Osteocyte (in vitro differentiated cells): Measurements from ENCODE around the gene AFAP1. TPM values are rescaled to one million over a fixed set of nuclear protein-coding genes. Genes with fewer than 3 reads are reported as not detected.
A peak's percentile ranks its signal among the peaks of the same experiment; 100 is the strongest.

Experiments used
- DNase-seq: peaks from one replicate; pipeline ENCODE4 v3.0.0; 2021; ENCODE audit warnings: mixed read lengths; ENCODE audit not compliant: unreplicated experiment; ENCODE audit errors: extremely low spot score
- H3K27ac Mint-ChIP-seq: one replicate; pipeline ENCODE4 v1.8.0; 2021; ENCODE audit warnings: mild to moderate bottlenecking, mixed read lengths; ENCODE audit not compliant: unreplicated experiment
- H3K27me3 Mint-ChIP-seq: one replicate; pipeline ENCODE4 v1.8.0; 2021; ENCODE audit warnings: mixed read lengths; ENCODE audit not compliant: unreplicated experiment
- H3K36me3 Mint-ChIP-seq: one replicate; pipeline ENCODE4 v1.8.0; 2021; ENCODE audit warnings: mixed read lengths; ENCODE audit not compliant: unreplicated experiment
- H3K4me1 Mint-ChIP-seq: one replicate; pipeline ENCODE4 v1.8.0; 2021; ENCODE audit warnings: mixed read lengths; ENCODE audit not compliant: unreplicated experiment
- H3K4me3 Mint-ChIP-seq: one replicate; pipeline ENCODE4 v1.8.0; 2021; ENCODE audit warnings: mild to moderate bottlenecking, moderate library complexity, mixed read lengths; ENCODE audit not compliant: unreplicated experiment
- H3K9me3 Mint-ChIP-seq: one replicate; pipeline ENCODE4 v1.8.0; 2021; ENCODE audit warnings: mixed read lengths; ENCODE audit not compliant: unreplicated experiment
- total RNA-seq: library from RNA; stranded (reverse); gene quantifications from 2 replicates; pipeline ENCODE4 v1.2.1, GENCODE V29; 2021
- TF ChIP-seq, protein P1 (sequence below): fragments of 200-600 bp; sonication (generic); IDR thresholded peaks from 2 replicates; pipeline ENCODE4 v1.5.0; 2021; ENCODE audit warnings: antibody characterized with exemption, mild to moderate bottlenecking, moderate library complexity

The AFAP1 gene
- total RNA-seq, 1 donor from 2014 or later: 66.9 TPM

DNA sequence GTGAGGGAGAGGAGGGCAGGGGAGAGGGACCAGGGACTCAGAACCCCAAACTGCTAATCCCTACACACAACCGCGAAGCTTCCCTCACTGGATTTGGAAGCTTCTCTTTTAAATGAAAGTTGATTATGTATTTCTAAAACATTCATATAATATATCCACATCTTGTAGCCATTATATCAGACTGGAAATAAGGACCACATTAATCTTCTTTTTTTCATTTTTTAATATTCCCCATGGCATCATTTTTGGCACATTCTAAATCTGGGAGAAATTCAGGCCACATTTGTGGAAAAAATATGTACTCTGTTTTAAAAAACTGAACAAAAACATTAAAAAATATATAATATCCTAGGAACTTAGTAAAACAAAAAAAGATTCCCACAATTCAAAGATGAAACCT is 97.8 kb downstream of the AFAP1 start:
- no peaks in the 10 kb centered on the region for H3K27me3 Mint-ChIP-seq
- no peaks in the 10 kb centered on the region for H3K9me3 Mint-ChIP-seq
- TF ChIP-seq, protein P1, sequence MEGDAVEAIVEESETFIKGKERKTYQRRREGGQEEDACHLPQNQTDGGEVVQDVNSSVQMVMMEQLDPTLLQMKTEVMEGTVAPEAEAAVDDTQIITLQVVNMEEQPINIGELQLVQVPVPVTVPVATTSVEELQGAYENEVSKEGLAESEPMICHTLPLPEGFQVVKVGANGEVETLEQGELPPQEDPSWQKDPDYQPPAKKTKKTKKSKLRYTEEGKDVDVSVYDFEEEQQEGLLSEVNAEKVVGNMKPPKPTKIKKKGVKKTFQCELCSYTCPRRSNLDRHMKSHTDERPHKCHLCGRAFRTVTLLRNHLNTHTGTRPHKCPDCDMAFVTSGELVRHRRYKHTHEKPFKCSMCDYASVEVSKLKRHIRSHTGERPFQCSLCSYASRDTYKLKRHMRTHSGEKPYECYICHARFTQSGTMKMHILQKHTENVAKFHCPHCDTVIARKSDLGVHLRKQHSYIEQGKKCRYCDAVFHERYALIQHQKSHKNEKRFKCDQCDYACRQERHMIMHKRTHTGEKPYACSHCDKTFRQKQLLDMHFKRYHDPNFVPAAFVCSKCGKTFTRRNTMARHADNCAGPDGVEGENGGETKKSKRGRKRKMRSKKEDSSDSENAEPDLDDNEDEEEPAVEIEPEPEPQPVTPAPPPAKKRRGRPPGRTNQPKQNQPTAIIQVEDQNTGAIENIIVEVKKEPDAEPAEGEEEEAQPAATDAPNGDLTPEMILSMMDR: no peak
- H3K36me3 Mint-ChIP-seq: peaks cover 33% of the 10 kb centered on the region
- peak overlapping the region; percentile 93 for H3K27ac Mint-ChIP-seq
- H3K4me1 Mint-ChIP-seq: peaks cover 55% of the 10 kb centered on the region
- no peak for DNase-seq
- H3K4me3 Mint-ChIP-seq: no peak overlapping the region

DNA sequence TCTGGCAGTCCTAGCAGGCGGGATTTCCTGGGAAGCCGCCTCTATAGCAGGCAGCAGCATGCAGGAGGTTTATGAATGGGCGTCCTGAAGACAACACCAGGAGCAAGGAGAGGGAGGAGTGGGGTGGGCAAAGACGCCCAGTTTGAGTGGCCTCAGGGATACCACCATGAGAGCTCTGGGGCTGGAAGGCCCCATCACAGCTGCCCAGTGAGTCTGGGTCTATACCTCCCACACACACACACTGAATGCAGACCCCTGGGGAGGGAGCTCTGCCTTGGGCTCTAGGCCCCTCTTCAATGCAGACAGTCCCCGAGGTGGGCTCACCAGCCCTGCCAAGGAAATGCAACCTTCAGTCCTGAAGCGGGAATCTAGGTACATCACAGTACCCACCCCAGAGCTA is 98.6 kb downstream of the AFAP1 start:
- Mint-ChIP-seq H3K36me3 (peaks cover 33% of the 10 kb centered on the region), H3K9me3 (no peaks in the 10 kb centered on the region), H3K4me1 (peaks cover 53% of the 10 kb centered on the region), H3K27ac (peak overlapping the region; percentile 93), H3K4me3 (no peak overlapping the region), H3K27me3 (no peaks in the 10 kb centered on the region)
- DNase-seq: no peak
- TF ChIP-seq, protein P1: no peak

DNA sequence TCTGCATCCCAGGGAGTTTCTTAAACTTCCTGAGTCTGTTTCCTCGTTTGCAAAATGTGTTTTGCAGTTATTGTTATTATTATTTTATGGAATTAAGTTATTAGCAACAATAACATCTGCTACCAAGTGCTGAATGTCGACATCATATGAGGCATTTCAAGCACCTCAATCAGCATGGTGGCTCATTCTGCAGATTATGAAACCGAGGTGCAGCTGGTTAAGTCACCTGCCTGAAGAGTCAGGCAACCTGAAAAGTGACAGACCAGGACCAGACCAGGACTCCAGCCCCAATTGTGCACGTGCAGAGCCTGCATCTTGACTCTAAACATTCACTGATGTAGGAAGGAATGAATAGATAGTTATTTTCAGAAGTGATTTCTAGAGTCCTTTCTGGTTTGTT is 99.8 kb downstream of the AFAP1 start:
- peaks cover 48% of the 10 kb centered on the region for H3K4me1 Mint-ChIP-seq

DNA sequence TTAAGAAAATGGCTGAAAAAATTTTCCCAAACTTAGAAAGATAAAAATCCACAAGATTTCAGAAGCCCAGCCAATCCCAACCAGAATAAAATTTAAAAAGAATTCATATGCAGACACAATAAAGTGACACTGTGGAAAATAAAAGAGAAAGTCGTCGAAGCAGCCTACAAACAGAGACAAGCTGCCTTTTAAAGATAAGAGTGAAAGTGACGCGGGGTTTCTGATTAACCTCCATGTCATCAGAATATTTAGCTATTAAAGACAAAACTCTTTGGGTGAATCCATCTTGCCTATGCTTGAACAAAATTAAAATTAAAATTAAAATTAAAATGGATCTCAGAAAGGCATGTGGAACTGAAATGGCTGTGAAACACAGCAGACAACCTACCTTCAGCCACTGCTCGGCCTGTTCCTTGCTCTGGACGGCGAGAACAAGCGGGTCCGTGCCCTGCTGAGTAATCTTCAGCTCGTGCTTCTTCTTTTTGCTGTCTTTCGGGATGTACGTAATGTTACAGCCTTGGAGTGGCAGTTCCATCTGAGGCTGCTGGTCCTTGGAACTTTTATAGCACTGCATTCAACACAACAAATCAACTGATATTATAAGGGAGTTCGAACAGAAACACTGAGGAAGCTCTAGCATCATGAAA is 101.4 kb downstream of the AFAP1 start:
- H3K27ac Mint-ChIP-seq: peak overlapping the region; percentile 23
- H3K4me1 Mint-ChIP-seq: peaks cover 32% of the 10 kb centered on the region
- no peaks in the 10 kb centered on the region for H3K27me3 Mint-ChIP-seq
- no peaks in the 10 kb centered on the region for H3K9me3 Mint-ChIP-seq
- TF ChIP-seq, protein P1: no peak
- H3K36me3 Mint-ChIP-seq: peaks cover 38% of the 10 kb centered on the region
- H3K4me3 Mint-ChIP-seq: no peak overlapping the region
- DNase-seq: no peak

More for the DNA sequence above, 99.8 kb downstream of the AFAP1 start:
- no peak overlapping the region for H3K4me3 Mint-ChIP-seq
- H3K36me3 Mint-ChIP-seq: peaks cover 33% of the 10 kb centered on the region
- DNase-seq: no peak
- no peaks in the 10 kb centered on the region for H3K27me3 Mint-ChIP-seq
- H3K9me3 Mint-ChIP-seq: no peaks in the 10 kb centered on the region
- no peak overlapping the region for H3K27ac Mint-ChIP-seq
- TF ChIP-seq, protein P1: no peak

DNA sequence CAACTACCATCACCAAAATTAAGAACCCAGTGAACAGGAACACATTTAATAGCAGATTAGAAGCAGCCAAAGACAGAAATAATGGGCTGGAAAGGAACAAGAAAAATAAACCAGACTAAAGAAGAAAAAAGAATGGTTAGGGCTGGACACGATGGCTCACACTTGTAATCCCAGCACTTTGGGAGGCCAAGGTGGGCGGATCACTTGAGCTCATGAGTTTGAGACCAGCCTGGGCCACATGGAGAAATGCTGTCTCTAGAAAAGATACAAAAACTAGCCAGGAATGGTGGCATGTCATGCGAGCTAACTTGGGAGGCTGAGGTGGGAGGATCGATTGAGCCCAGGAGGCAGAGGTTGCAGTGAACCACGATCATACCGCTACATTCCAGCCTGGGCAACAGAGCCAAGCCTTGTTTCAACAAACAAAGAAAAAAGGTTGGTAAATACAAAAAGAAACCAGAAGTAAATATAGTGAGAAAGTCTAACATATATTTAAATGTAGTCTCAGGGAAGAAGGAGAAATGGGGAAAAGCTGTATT is 102.0 kb downstream of the AFAP1 start:
- H3K27me3 Mint-ChIP-seq: no peaks in the 10 kb centered on the region
- no peak overlapping the region for H3K4me3 Mint-ChIP-seq
- H3K9me3 Mint-ChIP-seq: no peaks in the 10 kb centered on the region
- TF ChIP-seq, protein P1: no peak
- H3K27ac Mint-ChIP-seq: peak overlapping the region; percentile 32
- peaks cover 31% of the 10 kb centered on the region for H3K4me1 Mint-ChIP-seq
- H3K36me3 Mint-ChIP-seq: peaks cover 44% of the 10 kb centered on the region
- DNase-seq: no peak
